Activated CD8-positive, alpha-beta memory T cell treated with anti-CD3 and anti-CD28 coated beads for 1 hour (primary cell): ENCODE results near the gene CAMTA1.

Source experiments
- DNase-seq, 2 donors: peaks; one replicate each; pipeline ENCODE4 v3.0.0-alpha.2; 2020; ENCODE audit warnings: low read depth in 1 of 2; ENCODE audit errors: extremely low read depth in 1 of 2

The CAMTA1 gene

DNA sequence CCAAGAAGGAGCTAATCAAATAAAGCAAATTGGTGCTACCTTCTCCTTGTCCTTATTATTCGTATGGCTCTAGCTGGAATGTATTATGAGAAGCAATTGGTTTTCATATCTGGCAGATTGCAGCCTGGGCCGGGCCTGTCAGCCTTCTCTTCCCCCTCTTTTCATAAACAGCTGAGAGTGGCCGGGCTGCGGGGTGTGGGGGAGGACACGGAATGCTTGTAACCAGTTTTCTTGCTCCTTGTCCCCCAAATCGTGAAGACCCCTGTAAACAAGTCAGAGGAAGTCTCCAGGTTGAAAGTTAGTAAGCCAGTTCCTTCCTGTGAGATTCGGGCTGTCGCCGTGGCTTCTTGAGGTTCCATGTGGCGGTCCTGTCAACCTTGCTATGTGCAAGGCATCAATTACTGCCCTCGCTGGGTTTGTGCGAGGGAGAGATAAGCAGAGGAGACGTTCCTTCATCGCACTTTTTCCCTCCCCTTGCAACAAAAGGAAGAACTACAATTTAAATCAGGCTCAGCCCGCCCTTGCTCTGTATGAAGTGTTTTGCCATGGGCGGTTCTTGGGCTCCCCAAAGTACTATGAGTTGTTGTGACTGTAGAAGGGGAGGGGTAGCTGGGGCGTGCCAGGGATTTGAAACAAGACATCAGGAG lies 450.7 kb downstream of the CAMTA1 start:
- DNase-seq: no peak

DNA sequence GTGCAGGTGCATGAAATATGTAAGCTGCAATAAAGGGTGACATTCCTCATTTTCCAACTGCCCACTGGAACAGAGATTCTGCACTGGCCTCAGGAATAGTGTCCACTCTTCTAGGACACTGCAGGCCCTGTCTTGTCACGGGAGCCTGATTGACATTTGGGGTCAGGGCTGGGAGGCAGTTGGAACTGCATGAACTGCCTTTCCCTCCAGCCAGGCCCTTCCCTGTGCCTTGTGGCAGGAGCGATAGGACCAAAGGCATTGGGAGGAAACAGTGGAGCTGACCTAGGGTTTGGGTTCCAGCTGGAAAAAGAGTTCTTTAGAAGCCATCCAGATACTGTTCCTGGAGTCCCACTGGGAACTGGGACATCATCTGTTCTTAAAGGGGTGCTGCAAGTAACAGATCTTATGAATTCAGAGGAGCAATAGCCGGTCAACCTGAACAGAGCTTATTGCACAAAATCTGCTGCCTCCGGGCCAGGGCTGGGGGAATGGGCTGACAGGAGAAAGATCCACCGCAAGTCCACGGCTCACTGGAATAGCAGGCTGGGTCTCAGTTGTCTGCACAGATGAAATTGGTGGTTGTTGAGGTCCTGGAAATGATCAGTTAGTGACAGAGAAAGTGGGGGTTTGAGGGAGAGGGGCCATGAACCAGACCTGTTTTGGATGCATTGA lies 451.7 kb downstream of the CAMTA1 start:
- no peak for DNase-seq

DNA sequence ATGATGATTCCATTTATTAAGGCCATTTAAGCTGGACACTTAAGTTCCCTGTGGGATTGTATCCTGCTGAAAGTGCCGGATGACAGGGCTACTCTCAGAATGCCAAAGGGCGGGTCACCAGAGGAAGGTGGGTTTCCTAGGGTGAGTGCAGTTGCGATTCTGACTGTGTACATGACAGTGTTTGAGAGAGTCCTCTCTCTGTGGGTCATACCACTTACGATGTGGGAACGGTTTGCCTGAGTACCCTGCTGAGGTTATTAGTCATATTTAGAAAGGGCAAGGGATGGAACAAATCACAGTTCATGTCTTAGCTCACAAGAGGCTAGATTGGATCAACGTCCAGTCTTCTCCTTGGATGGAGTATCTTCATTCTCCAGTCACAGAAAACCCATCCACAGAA lies 461.9 kb downstream of the CAMTA1 start:
- no peak for DNase-seq

DNA sequence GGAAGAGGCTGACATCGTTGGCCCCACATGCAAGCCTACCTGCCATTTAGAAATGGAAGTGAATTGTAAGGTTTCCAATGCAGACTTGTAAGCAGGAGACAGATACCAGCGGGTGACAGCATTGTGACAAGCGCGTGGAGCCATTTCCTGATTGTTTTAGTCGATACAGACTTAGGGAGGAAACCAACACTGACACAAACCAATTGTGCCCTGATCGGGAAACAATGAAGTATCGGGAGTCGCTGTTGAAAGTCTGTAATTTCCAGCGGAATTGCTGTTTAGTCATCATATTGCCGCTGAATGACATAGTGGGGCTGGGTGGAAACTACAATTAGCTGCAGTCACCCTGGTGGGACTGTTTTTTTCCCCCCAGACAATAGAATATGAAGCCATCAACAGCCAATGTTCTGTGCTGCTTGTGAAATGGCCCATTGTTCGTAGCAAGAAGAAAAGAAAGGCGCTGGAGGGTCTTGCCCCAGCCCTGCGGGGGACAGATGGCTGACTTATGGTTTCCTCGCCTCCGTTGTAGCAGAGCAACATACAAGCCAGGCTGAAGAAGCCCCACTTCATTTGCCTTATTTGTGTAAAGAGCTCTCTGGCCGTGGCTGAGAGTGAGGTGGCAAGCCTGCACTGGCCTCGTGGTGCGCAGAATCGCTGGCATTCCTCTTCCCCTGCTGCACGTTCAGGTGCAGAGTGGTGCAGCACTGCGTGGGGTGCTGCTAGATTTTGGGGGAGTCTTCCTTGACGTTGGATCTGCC lies 462.7 kb downstream of the CAMTA1 start:
- no peak for DNase-seq

DNA sequence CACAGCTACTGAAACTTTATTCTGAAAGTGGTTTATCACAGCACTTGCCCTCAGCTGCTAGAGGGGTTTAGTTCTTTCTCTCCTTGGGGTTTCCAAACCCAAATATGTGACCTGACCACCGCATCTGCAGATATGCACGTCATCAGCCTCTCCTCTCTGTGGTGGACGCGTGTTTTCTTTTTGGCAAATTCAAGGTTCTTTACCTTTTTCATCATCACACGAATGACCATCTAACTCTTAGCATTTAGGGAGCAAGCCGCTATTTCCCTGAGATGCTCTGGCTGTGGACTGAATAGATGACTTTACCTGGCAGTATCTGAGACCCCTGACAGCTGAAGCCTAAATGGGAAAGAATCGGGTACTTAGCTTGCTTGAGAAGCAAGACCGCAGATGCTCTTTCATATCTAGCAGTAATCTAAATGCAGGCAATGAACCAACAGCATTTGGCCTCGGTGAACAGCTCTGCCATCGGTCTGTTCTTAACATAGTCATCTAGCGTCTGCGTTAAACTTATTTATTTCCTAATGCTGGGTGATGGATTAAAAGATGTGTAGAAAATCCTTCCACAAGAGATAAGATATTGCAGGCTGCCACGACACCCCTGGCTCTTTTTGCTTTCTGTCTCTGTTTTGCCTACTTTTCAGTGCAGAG lies 463.4 kb downstream of the CAMTA1 start:
- DNase-seq: no peak

DNA sequence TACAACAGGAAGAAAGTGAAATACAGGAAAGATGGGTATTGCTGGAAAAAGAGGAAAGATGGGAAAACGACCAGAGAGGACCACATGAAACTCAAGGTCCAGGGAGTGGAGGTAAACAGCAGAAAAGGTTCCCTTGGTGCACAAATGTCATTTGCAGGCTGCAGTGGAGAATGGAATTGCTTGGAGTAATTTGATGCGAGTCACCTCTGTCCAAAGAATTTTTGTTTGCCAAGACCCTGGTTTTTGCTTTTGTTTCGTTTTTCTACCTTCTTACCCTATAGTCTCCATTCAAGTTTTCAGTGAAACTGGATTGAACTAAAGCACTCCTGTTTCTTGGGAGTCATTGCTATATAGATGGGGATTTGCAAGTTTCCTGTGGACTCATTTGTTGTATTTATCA lies 464.3 kb downstream of the CAMTA1 start:
- no peak for DNase-seq

DNA sequence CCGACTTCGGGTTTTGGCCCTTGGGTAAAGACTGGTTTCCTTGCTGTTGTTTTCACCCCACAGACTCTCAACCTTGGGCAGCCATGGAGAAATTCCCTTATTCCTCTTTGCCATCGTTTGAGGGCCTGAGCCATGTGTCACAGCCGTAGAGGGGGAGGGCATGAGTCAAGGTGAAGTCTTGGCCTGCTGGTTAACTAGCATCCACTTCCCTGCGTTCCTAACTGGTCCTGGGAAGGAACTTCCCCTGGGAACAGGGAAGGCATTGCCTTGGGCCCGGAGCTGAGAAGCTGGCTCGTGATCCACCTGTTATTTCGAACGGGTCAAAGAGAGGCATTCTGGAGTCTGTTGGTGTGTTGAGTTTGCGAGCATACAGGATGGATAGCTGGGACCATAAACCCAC lies 464.9 kb downstream of the CAMTA1 start:
- no peak for DNase-seq

DNA sequence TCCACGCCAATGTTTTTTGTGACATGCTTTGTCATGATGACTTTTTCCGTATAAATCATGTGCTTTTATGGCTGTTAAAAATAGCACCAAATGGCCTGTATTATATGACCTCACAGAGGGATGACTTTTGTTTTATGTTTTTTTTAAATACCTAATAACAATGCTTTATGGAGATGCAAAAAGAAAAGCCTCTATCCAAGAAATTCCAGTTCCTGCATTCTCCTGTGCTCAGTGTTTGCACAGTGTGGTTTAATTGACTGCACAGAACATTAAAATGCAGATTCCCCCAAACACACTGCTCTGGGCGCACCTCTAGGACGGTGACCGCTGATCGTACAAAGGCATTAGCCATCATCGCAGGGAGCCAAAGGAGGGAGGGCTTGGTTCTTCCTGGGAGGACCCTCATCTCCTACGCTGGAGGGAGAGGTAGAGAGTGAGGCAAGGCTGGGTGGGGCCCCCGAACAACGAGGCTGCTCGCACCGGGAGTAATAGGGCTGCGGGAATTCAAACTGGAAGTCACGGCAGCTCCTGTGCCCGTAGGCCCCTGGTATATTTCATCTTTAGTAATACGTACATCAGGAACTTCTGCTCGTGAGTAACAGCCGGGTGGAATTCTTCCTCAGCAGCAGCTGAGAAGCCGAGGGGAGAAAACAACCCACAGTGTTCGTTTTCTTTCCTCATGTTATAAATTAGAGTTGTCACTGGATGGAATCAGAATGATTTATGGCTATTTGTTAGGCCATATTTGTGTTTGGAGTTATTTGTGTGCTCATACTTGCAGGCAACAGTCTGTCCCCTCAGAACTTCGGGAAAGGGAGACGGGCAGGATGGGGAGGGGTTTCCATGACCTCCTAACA lies 465.6 kb downstream of the CAMTA1 start:
- no peak for DNase-seq

DNA sequence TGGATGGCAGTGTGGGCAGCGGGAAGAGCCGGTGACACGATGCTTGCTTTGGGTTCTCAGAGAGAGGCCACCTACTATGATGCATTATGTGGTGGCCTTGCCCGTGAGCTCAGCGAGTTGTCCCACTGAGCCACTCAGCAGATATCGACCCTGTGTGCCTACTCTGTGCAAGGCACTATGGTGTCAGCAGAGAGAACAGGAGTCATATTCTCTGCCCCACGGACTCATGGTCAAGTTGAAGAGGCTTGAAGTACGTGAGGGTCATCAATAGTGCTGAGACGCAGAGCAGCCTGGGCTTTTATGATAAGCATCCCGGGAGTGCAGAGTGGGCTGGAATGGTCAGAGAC lies 466.2 kb downstream of the CAMTA1 start:
- DNase-seq: no peak

DNA sequence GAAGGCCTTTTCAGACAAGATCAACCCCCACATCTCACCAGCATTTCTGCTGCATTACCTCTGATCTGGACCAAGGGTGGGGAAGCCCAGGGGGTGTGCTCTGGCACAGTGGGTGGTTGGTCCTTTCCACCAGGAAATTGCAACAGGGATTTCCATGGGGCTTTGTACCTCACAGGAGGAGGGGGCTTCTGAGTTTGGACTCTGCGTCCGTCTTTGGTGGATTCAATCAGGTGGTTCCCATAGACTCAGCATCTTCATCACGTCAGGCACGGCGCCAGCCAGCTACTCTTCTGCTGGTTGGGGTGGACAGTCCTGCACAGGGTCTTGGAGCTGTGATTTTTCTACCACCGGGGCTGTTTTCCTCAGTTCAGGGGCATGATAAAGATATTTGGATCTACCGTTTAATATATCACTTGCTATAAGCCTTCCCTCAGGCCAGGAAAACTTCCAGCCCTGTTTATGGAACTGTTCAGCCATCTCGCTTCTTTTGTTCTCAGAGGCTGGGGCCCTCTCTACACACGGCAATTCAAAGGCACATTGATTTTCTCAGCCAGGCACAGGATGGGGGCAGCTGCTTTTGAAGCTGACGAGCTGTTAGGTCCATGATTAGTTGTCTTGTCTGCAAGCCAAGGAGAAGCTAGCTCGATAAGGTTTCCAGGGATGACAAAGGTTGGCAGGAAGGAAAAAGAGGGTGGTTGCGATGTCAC lies 467.3 kb downstream of the CAMTA1 start:
- no peak for DNase-seq

DNA sequence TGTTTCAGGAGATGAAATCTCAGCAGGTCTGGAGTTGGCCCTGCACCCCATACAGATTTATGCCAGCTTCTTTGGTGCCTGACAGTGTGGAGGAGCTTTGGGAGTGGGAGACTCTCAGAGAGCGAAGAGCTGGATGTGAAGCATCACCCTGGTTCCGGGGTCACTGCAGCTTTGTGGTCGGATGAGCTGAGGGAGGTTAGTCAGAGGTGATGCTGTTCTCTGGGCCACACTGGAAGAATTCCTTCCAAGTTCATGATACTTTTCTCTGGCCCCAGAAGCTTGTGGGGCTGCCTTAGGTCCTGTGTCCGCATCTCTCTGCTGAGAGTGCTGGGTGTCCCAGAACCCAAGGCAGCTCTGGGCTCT lies 467.8 kb downstream of the CAMTA1 start:
- DNase-seq: no peak

DNA sequence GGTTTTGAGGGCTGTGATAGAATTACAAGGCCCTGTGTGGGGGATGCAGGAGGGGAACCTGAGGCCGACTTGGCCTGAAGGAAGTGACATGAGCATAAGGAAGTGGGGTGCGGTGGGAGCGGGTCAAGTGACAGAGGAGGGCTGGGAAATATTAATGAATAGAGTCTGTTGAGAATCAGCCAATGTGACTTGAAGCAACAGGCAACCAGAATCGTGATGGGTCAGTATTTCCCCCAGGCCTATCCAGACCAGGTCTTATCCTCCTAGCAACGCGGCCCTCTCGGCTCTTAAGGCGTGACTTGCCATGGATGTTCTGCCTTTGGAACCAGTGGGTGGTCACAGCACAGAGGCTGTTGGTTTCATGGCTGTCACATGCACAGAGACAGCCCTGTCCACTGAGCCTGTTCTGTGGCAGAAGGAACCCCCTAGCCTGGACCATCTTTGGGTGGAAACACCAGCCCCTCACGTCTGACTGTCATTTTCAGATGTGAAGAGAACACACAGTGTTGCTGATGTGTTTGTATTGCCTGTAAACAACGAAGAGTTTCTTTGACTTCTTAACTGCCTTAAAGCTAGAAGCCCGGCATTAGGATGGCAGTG lies 468.8 kb downstream of the CAMTA1 start:
- DNase-seq: no peak

DNA sequence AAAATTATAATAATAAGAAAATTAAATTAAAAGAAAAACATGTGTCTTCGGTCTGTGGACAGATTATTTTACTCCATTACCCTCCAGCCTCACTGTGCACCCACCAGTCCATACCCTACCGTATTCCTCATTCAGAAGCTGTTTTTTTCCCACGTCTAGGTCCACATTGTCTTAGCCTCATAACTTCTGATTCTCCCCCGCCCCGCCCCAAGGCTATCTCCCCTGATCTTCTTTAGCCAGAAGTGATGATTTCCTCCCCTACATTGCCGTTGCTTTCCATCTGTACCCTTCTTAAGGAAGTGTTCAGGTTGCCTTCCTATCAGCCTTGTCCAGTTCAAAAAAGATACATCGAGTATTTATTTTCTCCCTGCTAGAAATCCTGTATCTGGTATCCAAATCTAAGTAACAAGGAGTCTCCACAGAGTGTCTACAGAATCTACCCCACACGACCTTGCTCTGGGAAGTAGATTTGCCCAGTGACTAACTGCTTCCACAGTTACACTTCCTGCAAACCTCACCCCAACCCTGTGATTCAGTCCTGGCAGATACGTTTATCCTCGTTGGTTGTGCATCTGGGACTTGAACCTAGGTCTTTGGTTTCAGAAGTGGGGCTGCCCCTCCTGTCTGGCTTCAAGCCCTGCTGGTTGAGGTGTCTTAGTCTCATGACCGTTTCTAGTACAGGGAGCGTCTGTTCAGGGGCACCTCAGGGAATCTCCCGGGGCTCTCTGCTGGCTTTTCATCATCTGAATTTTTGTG lies 470.2 kb downstream of the CAMTA1 start:
- no peak for DNase-seq

DNA sequence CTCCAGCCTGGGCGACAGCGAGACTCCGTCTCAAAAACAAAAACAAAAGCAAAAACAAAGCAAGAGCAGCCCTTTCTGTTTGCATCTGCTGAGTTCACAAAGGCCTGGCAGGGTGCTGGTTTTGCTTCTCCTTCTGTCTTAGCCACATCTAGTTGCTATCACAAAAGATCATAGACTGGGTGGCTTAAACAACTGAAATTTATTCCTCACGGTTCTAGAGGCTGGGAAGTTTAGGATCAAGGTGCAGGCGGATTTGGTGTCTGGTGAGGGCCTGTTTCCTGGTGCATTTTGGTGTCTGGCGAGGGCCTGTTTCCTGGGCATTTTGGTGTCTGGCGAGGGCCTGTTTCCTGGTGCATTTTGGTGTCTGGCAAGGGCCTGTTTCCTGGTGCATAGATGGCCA lies 471.3 kb downstream of the CAMTA1 start:
- no peak for DNase-seq

DNA sequence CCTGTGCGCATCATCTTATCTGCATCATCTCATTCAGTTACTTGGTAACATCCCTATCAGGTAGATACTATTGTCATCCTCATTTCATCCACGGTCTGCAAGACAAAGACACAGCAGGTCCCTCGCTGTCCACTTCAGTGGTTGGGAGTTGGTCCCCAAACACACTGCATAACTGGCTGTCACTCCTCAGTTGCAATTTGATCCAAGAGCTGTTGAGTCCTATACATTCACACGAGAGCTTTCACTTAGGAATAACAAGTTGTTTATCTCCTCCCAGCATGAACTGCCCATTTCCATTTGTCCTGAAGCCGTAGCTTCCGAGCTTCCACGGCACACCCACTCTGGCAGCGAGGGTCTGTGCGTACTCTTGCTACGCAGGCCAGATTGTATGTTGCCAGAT lies 472.0 kb downstream of the CAMTA1 start:
- DNase-seq: no peak

DNA sequence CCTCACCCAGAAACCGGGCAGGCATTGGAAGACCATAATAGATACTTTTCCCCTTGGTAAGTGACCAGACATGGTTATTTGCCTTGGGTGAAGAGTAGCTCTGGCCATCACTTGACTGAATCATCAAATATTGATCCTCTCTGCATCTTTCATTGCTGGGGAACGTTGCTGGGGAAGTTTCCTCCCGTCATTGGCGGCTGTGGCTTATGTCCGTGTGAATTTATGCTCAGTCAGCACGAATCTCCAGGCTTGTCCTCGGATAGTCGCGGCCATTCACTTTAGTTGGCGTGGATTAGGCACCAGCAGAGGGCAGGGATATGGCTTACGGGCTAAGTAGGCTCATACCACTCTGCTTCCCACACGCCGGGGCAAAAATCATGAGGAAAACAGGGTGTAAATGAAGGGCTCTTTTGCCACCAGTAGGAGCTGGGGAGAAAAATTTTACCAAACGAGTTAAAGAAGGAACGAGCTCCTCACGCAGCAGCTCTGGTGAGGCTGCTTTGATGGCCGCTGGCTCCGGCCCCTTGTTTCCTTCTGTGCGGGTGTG lies 473.4 kb downstream of the CAMTA1 start:
- DNase-seq: no peak

DNA sequence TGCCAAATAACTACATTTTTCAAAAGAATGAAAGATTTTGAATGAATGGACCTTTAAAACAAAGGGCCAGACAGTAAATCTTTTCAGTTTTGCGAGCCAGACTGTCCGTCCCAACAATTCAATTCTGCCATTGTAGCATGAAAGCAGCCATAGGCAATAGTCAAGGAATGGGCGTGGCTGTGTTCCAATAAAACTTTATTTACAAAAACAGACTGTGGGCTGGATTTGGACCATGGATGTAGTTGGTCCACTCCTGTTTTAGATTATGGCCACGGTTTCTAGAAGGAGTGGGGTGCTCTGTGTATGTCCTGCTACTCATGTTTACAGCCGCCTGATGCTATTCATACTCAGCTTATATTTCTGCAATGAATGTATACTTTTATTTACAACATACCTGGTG lies 474.7 kb downstream of the CAMTA1 start:
- DNase-seq: no peak

DNA sequence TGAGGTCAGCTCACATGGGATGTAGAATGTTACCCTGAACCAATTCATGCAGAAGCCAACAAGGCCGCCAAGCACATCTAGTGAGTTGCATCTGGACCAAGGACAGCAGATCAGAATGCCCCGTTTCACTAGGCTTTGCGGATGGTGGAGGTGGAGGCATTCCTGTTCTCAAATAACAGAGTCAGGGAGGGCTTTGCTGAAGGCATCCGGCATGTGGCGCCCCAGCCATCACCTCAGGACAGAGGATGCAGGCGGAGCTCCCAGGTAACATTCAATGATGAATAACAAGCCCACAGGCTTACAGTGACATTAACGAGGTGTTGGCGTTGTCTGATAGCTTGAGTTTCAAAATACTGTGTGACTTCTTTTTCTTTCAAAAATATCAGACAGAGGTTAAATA lies 476.2 kb downstream of the CAMTA1 start:
- no peak for DNase-seq

DNA sequence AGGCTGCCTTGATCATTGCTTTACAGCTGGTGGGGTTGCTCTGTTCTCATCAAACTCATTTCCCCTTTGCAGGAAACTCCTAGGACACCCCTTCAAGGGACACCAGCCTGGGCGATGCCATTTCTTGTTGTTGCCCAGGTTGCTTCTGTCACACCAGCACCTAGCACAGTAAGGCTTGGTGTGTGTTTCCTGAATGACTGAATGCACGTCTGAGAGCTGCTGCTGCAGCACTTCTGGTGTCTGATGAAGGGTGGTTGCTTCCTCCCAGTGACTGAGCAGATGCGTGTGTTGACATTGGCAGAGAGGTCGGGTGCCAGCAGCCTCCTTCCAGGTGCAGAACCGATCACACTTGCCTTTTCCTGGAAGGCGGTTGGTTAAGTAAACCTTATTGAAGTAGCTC lies 477.4 kb downstream of the CAMTA1 start:
- DNase-seq: no peak
